SU-DHL-6 (cell line): ENCODE measurements around the gene NAA40.

ENCODE experiments used
- H2AFZ ChIP-seq: fragments of 200-600 bp; sonication (generic); 2 replicates; pipeline ENCODE4 v1.6.1; 2014; ENCODE audit warnings: low read depth, mild to moderate bottlenecking, moderate library complexity, mixed read lengths, antibody characterized with exemption, low read length; ENCODE audit not compliant: severe bottlenecking
- H3F3A ChIP-seq: fragments of 200-600 bp; shearing (Covaris generic); 2 replicates; pipeline ENCODE4 v1.6.0; 2016; ENCODE audit warnings: antibody characterized with exemption, mild to moderate bottlenecking; ENCODE audit not compliant: insufficient read depth
- H3K27ac ChIP-seq: fragments of 200-600 bp; sonication (generic); 2 replicates; pipeline ENCODE4 v1.5.1; 2016; ENCODE audit warnings: low read depth, mild to moderate bottlenecking, low read length, moderate library complexity, mixed read lengths
- H3K27me3 ChIP-seq: fragments of 200-600 bp; sonication (generic), shearing (Covaris generic); 2 replicates; pipeline ENCODE4 v1.6.0; 2014; ENCODE audit warnings: mild to moderate bottlenecking, low read length
- H3K36me3 ChIP-seq: fragments of 200-600 bp; sonication (generic); 2 replicates; pipeline ENCODE4 v1.6.1; 2014; ENCODE audit warnings: mild to moderate bottlenecking, low read length, mixed read lengths
- H3K4me2 ChIP-seq: fragments of 300-600, 200-600 bp; shearing (Covaris generic), sonication (generic); 2 replicates; pipeline ENCODE4 v1.6.0; 2014; ENCODE audit warnings: low read length, low read depth, mild to moderate bottlenecking; ENCODE audit not compliant: poor library complexity, severe bottlenecking
- H3K4me3 ChIP-seq: fragments of 200-600 bp; sonication (generic); 2 replicates; pipeline ENCODE4 v1.5.1; 2014; ENCODE audit warnings: antibody characterized with exemption, low read length, mild to moderate bottlenecking, mixed read lengths; ENCODE audit not compliant: insufficient read depth, poor library complexity, severe bottlenecking
- H3K79me2 ChIP-seq: fragments of 200-600 bp; sonication (generic); 2 replicates; pipeline ENCODE4 v1.6.1; 2014; ENCODE audit warnings: mild to moderate bottlenecking, low read length, moderate library complexity; ENCODE audit not compliant: insufficient read depth
- H3K9ac ChIP-seq: fragments of 200-600 bp; sonication (generic); 2 replicates; pipeline ENCODE4 v1.7.0; 2014; ENCODE audit warnings: mild to moderate bottlenecking, low read length
- H3K9me2 ChIP-seq: fragments of 200-600 bp; sonication (generic); replicated peaks from 2 replicates; pipeline ENCODE4 v1.6.1; 2014; ENCODE audit warnings: low read length; ENCODE audit not compliant: insufficient read depth
- H3K9me3 ChIP-seq: fragments of 200-600 bp; sonication (generic); 2 replicates; pipeline ENCODE4 v1.6.1; 2014; ENCODE audit warnings: low read length, mixed read lengths; ENCODE audit not compliant: insufficient read depth
- H4K20me1 ChIP-seq: fragments of 200-600 bp; sonication (generic); 2 replicates; pipeline ENCODE4 v1.6.1; 2014; ENCODE audit warnings: low read depth, mild to moderate bottlenecking, antibody characterized with exemption, low read length, moderate library complexity, mixed read lengths
- CTCF ChIP-seq: fragments of 200-600 bp; sonication (generic); IDR thresholded peaks from one replicate; pipeline ENCODE4 v1.5.1; 2017; ENCODE audit warnings: antibody characterized with exemption, mild to moderate bottlenecking, low read length, moderate library complexity; ENCODE audit not compliant: insufficient read depth, poor library complexity, severe bottlenecking
- EZH2phosphoT487 ChIP-seq: fragments of 200-600 bp; sonication (generic), shearing (Covaris generic); conservative IDR thresholded peaks from 2 replicates; pipeline ENCODE4 v1.6.1; 2018; ENCODE audit warnings: mild to moderate bottlenecking, antibody characterized with exemption, low read length, moderate library complexity, mixed read lengths

NAA40 gene

GRCh38 chr11:63938479-63939396 lies at the start of gene NAA40:
TSS of gene NAA40 (plus strand) at chr11:63939002. CDS start at chr11:63939097, 95 bp downstream.
- peaks cover 45% of the 10 kb centered on the region for H3K79me2 ChIP-seq
- H3K4me3 ChIP-seq = peak within 1 kb of the TSS; percentile 92
- H3F3A ChIP-seq = peaks cover 10% of the 10 kb centered on the region
- H3K27me3 ChIP-seq = no peaks in the 10 kb centered on the region
- peak within 1 kb of the TSS; percentile 80 for H3K27ac ChIP-seq
- H3K9me3 ChIP-seq = no peaks in the 10 kb centered on the region
- no peaks in the 10 kb centered on the region for H3K36me3 ChIP-seq
- TF ChIP-seq CTCF = no peak
- H2AFZ ChIP-seq = peak within 1 kb of the TSS; percentile 99
- H3K4me2 ChIP-seq = peak within 1 kb of the TSS; percentile 97
- H3K9ac ChIP-seq = peak within 1 kb of the TSS; percentile 80
- no peaks in the 10 kb centered on the region for H4K20me1 ChIP-seq
- H3K9me2 ChIP-seq = no peaks in the 10 kb centered on the region

- Histone ChIP-seq H3F3A (no peaks in the 10 kb centered on the region), H4K20me1 (peaks cover 7% of the 10 kb centered on the region), H3K9ac (no peak overlapping the region), H3K4me3 (no peak overlapping the region), H3K9me2 (no peaks in the 10 kb centered on the region), H2AFZ (no peak overlapping the region), H3K9me3 (no peaks in the 10 kb centered on the region), H3K27me3 (no peaks in the 10 kb centered on the region), H3K4me2 (no peak overlapping the region), H3K27ac (no peak overlapping the region), H3K79me2 (peaks cover 77% of the 10 kb centered on the region), H3K36me3 (no peaks in the 10 kb centered on the region)
- TF ChIP-seq EZH2phosphoT487 (no peak), CTCF (no peak)
Observed at GRCh38 chr11:63889344-63889743, 49.5 kb upstream of the NAA40 start.

- H3K4me3 ChIP-seq = no peak overlapping the region
- H3K27me3 ChIP-seq = no peaks in the 10 kb centered on the region
- H3K36me3 ChIP-seq = no peaks in the 10 kb centered on the region; the same call in 1 of the 2 replicates
- H3K79me2 ChIP-seq = peaks cover 69% of the 10 kb centered on the region
- H3K9me3 ChIP-seq = no peaks in the 10 kb centered on the region
- no peak overlapping the region for H3K4me2 ChIP-seq
- H4K20me1 ChIP-seq = peaks cover 7% of the 10 kb centered on the region
- H3F3A ChIP-seq = no peaks in the 10 kb centered on the region
- H3K9me2 ChIP-seq = no peaks in the 10 kb centered on the region
- TF ChIP-seq EZH2phosphoT487 (no peak), CTCF (no peak)
- H3K27ac ChIP-seq = no peak overlapping the region
- no peak overlapping the region for H2AFZ ChIP-seq
- no peak overlapping the region for H3K9ac ChIP-seq
Observed at GRCh38 chr11:63890368-63890767, 48.4 kb upstream of the NAA40 start.
